ENCODE results near the gene HPDL.
"Not testable (repeated sequence)": the region's sequence is repeated elsewhere in the genome, so short reads cannot be mapped to it uniquely, and the experiment has no call there.

HPDL gene

DNA sequence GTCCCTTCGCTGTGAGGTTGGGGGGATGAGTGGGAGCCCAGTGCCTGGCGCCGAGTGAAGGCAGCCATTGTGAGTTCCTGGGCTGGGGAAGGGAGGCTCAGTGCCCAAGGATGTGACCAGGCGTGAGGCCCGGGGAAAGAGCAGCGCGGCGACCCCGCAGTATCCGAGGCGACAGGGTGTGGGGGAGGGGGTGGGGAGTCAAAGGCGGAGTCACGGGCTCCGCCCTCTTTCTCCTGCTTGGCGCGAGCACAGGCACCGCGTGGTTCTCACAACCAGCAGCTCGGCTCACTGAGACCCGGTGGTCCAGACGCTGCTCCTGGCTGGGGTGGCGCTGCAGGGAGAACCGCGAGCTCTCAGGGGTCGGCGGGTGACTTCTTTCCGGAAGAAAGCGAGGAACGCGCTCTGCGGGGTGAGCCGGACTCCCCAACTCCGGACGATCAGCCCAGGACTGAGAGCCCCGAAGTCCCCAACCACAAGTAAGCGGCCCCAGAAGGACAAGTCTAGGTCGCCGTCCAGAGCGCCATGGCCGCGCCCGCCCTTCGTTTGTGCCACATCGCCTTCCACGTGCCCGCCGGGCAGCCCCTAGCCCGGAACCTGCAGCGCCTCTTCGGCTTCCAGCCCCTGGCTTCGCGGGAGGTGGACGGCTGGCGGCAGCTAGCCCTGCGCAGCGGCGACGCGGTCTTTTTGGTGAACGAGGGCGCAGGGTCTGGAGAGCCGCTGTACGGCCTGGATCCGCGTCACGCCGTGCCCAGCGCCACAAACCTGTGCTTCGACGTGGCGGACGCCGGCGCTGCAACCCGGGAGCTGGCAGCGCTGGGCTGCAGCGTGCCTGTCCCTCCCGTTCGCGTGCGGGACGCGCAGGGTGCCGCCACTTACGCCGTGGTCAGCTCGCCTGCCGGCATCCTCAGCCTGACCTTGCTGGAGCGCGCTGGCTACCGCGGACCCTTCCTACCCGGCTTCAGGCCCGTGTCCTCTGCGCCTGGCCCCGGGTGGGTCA is at the start of gene HPDL:
HPDL (plus strand) TSS at position 269 of the 997 bp plus-strand sequence; CDS start at position 523, 254 bp downstream.
- no peak for DNase-seq (ENCODE audit: low spot score)
- Histone ChIP-seq H3K4me3 (peak within 1 kb of the TSS; percentile 72), H3K27ac (no peak within 1 kb of the TSS)

DNA sequence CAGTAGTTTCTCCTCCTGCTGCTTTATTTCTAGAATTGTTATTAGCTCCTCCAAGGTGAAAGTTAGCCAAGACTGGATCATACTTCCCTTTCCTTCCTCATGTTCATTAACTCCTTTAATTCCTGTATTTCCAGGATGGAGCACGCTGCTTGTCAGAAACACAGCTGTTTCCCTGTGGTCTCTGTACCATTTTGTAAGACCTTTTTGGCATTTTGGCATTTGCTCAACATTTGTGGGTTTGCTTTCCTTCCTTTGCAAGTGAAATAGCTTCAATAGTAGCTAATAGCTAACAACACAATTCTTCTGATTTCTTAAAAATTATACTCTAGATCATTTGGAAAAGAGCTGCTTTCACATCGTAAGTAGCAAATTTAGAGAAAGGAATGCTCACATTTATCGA is 44.3 kb upstream of the HPDL start:
- TF ChIP-seq, protein P1, sequence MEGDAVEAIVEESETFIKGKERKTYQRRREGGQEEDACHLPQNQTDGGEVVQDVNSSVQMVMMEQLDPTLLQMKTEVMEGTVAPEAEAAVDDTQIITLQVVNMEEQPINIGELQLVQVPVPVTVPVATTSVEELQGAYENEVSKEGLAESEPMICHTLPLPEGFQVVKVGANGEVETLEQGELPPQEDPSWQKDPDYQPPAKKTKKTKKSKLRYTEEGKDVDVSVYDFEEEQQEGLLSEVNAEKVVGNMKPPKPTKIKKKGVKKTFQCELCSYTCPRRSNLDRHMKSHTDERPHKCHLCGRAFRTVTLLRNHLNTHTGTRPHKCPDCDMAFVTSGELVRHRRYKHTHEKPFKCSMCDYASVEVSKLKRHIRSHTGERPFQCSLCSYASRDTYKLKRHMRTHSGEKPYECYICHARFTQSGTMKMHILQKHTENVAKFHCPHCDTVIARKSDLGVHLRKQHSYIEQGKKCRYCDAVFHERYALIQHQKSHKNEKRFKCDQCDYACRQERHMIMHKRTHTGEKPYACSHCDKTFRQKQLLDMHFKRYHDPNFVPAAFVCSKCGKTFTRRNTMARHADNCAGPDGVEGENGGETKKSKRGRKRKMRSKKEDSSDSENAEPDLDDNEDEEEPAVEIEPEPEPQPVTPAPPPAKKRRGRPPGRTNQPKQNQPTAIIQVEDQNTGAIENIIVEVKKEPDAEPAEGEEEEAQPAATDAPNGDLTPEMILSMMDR (IDR thresholded peaks at IDR 0.05), result no peak

More for the DNA sequence above, at the start of gene HPDL:
- TF ChIP-seq, protein P1 (IDR thresholded peaks at IDR 0.05), result no peak

DNA sequence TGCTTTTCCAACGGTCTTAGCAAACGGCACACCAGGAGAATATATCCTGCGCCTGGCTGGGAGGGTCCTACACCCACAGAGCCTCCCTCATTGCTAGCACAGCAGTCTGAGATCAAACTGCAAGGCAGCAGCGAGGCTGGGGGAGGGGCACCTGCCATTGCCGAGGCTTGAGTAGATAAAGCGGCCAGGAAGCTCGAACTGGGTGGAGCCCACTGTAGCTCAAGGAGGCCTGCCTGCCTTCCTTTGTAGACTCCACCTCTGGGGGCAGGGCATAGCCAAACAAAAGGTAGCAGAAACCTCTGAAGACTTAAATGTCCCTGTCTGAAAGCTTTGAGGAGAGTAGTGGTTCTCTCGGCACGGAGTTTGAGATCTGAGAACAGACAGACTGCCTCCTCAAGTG is 41.8 kb upstream of the HPDL start:
- not testable (repeated sequence) for H3K27ac ChIP-seq; H3K4me3 ChIP-seq; DNase-seq (ENCODE audit: low spot score)

More for the DNA sequence above, 44.3 kb upstream of the HPDL start:
- H3K4me3 ChIP-seq, result no peak overlapping the region
- H3K27ac ChIP-seq, result no peak overlapping the region
- no peak for DNase-seq (ENCODE audit: low spot score)

DNA sequence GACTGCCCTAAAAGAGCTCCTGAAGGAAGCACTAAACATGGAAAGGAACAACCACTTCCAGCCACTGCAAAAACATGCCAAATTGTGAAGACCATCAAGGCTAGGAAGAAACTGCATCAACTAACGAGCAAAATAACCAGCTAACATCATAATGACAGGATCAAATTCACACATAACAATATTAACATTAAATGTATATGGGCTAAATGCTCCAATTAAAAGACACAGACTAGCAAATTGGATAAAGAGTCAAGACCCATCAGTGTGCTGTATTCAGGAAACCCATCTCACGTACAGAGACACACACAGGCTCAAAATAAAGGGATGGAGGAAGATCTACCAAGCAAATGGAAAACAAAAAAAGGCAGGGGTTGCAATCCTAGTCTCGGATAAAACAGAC is 40.2 kb upstream of the HPDL start:
- not testable (repeated sequence) for H3K4me3 ChIP-seq; DNase-seq (ENCODE audit: low spot score); H3K27ac ChIP-seq

DNA sequence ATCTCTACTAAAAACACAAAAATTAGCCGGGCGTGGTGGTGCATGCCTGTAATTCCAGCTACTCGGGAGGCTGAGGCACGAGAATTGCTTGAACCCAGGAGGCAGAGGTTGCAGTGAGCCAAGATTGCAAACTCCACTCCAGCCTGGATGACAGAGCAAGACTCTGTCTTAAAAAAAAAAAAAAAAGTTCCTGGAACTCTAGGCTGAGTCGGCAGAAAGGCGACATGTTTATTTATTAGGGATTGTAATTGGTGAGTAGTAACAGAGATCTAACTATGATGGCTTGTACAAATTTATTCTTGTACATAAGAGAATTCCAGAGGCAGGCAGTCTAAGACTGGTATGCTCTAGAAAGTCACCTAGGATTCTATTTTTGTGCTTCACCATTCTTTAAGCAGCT is 35.7 kb upstream of the HPDL start:
- not testable (repeated sequence) for H3K27ac ChIP-seq; DNase-seq (ENCODE audit: low spot score)

DNA sequence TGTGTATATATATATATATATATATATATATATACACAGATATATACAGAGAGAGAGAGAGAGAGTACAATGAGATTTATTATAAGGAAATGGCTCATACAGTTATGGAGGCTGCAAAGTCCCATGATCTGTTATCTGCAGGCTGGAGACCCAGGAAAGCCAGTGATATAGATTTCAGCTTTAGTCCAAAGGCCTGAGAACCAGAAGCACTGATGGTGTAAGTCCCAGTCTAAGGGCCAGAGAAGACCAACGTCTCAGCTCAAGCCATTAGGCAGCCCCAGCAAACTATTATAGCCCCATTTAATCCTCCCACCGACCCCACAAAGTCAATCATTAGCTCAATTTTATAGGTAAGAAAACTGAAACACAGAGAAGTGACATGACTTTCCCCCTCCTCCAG is 35.0 kb upstream of the HPDL start:
- no peak for DNase-seq (ENCODE audit: low spot score)
- H3K4me3 ChIP-seq, result no peak overlapping the region
- TF ChIP-seq, protein P1 (IDR thresholded peaks at IDR 0.05), result no peak
- H3K27ac ChIP-seq, result no peak overlapping the region

More for the DNA sequence above, 35.7 kb upstream of the HPDL start:
- H3K4me3 ChIP-seq, result not testable (repeated sequence)

DNA sequence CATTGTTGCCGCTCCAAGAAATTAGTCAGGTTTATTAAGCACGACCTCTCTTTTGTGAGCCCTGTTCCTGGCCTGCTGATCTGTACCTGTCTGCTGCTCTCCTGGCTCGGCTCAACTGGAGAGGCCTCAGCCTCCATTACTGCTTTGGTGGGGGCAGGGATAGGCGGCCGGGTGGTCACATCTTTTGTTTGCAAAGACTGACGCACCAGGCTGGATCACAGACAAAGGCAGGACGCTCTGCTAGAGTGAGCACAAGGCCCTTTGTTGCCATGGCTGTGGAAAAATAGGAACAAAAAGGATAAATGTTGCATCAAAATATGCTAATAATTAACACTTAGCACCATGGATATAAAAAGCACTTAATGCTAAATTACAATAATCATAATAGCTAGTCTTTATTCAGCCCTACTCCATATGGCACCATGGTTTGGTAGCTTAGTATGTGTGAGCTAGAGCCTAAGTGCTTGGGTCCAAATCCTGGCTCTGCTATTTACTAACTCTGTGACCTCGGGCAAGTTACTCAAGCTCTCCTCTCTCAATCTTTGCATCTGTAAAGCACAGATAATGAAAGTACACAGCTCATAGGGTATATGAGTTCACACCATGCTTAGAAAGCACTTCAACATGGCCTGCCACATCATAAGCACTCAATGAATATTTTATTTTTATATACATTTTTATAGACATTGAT is 28.9 kb upstream of the HPDL start:
- Histone ChIP-seq H3K27ac (no peak overlapping the region), H3K4me3 (no peak overlapping the region)
- TF ChIP-seq, protein P1 (IDR thresholded peaks at IDR 0.05), result no peak
- no peak for DNase-seq (ENCODE audit: low spot score)

DNA sequence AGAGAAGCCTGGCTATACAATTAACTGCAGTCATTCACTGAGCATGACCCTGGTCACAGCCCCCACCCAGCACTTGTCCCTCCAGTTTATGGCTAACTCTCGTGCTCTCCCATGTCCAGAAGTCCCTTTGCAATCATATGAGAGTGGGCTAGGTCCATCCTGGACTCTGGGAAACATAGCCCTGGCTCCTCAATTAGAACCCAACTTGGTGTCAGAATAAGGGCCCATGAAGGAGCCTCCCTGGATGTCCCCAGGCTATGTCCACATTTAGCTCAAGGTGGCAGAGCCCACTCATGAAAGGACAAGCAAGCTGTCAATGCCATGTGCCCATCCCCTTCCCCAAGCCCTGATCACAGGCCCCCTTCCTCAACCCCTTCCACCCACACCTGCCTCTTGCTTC is 27.4 kb upstream of the HPDL start:
- no peak overlapping the region for H3K27ac ChIP-seq
- TF ChIP-seq, protein P1 (IDR thresholded peaks at IDR 0.05), result no peak
- no peak for DNase-seq (ENCODE audit: low spot score)
- H3K4me3 ChIP-seq, result no peak overlapping the region

All from coronary artery (tissue), 2 donors.